SIG-M5 (cell line): ENCODE measurements around the gene TSPAN5.
"Not testable (repeated sequence)": the region's sequence is repeated elsewhere in the genome, so short reads cannot be mapped to it uniquely, and the experiment has no call there.

ENCODE experiments used
- DNase-seq: peaks from one replicate; lab custom pipeline; 2025; lab: John Stamatoyannopoulos, UW

The TSPAN5 gene

GRCh38 chr4:98658287-98659105 is at the start of gene TSPAN5:
Gene TSPAN5 (minus strand): TSS chr4:98658611.
- no peak for DNase-seq

- no peak for DNase-seq
These were observed 48.5 kb upstream of the TSPAN5 start for GRCh38 chr4:98706935-98707334.

GRCh38 chr4:98706200-98706813 is 47.9 kb upstream of the TSPAN5 start:
- no peak for DNase-seq

- DNase-seq: not testable (repeated sequence)
These were observed 47.2 kb upstream of the TSPAN5 start for GRCh38 chr4:98705586-98705985.

GRCh38 chr4:98700656-98701055 is 42.2 kb upstream of the TSPAN5 start:
- DNase-seq: no peak

GRCh38 chr4:98694076-98694475 is 35.7 kb upstream of the TSPAN5 start:
- DNase-seq: no peak

GRCh38 chr4:98692411-98692810 is 34.0 kb upstream of the TSPAN5 start:
- no peak for DNase-seq

GRCh38 chr4:98691588-98691987 is 33.2 kb upstream of the TSPAN5 start:
- no peak for DNase-seq

DNA sequence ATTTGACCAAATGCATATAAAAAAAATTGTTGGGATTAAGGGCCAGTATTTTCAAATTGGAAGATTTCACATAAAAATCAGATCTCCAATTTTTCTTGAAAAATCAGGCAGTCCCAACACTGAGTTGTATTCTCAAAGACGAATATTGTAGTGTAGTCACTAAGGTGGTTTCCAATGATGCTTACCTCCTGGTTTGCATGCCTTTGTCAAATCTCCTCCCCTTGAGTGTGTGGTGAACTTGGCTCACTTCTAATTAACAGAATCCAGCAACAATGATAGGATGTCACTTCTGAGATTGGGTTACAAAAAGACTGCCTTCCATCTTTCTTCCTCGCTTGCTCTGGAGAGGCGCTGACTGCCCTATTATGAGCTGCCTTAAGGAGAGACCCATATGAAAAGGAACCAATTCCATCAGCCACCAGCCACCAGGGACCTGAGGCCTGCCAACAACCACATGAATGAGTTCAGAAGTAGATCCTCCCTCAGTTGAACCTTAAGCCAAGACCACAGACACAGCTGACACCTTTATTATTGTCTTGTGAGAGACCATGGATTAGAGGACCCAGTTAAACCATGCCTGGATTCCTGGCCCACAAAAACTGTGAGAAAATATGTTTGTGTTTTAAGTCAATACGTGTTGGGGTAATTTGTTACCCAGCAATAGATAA is 31.2 kb upstream of the TSPAN5 start:
- no peak for DNase-seq

DNA sequence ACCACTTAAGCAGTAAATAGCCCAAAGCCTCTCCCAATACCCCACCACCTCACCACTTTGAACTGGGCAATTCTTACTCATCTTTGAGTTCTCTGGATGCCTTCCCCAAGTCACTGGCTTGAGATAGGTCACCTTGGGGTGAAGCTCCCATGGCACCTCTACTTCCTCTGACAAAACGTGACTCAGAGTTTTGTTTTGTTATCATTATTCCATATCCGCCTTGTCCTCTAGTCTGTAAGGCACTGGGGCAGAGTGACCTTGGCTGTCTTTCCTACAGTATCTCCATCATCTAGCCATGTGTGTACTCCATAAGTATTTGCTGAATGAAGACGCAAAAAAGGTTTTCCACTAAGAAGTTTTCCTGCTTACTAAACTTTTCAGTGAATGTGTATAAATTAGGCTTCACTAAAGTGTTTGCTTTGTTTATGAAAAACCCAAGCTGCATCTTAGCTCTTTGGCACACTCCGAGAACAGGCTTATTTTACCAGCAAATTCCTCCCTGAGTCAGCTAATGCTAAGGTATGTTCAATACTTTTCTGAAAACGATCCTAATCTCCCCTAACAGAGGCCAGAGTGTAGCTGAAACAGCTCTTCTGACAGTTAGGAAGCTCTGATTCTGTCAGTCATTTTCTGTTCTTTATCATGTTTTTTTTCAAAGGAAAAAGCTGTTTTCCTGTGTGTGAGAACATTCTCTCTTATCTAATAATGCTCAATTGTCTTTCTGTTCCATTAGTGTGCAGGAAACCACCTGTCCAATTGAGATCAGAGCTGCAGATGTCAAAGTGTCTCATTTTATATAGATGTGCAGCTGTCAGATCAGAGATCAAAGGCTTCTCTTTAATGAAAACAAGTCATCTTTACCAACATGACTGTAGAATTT is 30.2 kb upstream of the TSPAN5 start:
- no peak for DNase-seq

DNA sequence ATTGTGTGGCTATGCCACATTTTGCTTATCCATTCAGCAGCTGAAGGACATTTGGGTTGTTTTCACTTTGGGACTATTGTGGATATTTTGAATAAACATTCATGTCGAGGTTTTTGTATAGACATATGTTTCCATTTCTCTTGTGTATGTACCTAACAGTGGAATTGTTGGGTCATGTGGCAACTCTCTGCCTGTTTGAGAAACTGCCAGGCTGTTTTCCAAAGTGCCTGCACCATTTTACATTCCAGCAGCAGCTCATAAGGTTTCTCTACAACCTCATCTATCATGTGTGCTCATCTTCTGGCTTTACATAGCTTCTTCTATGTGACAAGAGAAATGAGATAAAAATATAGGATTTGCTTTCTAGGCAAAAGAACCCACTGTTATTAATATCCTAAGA is 29.5 kb upstream of the TSPAN5 start:
- DNase-seq: no peak

DNA sequence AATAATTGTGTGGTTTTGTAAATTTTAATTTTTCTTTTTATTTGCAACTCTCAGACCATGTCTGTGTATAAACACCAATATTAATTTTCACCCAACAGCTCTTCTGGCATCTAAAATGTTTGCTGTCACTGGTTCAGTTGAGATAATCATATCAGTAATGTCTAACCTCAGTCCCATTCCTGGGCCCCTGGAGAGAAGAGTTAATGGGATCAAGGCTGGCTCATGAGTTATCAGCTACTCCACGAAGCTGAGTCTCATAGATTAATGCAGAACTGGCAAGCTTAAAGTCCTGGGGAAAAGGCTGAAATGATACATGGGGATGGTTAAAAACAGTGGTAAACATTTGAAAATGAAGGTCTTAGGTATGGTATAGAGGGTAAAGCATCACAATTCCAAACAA is 28.4 kb upstream of the TSPAN5 start:
- DNase-seq: no peak

- no peak for DNase-seq
These were observed 27.8 kb upstream of the TSPAN5 start for GRCh38 chr4:98686043-98686707.

DNA sequence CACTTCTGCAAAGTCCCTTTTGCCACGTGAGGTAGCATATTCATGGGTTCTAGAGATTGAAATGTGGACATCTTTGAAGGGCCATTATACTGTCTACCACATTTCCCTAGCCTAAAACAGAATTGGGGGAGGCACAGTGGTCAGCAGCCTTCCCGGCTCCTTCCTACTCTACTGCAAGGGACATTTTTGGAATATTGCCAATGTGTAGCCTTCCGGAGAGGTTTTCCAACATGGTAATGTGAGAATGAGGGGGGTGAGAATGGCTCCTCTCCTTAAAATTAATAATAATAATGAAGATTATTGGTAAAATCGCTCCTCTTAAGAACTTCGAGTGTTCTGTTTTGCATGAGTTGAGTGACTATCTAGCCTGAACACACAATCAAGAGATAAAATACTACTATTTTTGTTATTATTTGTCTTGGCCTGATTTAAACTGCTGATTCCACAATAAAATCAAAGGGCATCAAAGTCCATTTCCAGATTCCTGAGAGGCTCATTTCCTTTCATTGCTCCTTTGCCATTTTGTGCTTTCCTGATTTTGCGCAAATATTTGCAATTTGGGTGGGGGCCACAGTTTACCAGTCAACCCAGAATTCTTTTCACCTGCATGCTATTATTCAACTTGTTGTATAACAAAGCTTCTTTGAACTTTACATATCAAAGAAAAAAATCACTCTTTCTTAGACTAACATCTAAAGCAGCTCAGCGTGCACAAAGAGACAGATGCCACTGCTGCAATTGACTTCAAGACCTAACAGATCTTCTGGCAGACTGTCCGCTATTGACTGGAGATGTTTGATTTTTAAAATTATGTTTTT is 27.0 kb upstream of the TSPAN5 start:
- no peak for DNase-seq

DNA sequence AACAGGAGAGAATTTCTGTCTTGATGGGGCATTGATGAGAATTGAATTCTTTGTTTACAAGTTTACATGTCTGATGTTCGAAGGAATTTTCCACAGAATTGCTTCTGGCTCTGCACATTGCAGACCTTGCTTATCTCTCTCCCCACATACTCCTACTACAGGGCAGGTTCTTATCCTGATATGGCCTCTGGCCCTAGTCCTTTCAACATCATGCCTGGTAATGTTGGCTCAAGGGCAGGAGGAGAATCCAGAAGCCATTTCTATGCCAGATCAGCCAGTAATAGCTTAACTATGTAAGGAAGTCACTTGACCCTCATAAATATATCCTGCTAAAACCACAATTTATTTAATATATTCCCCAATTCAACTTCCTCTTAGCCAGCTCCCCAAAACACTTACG is 24.3 kb upstream of the TSPAN5 start:
- no peak for DNase-seq

- DNase-seq: no peak
These were observed 22.4 kb upstream of the TSPAN5 start for GRCh38 chr4:98680806-98681205.

- no peak for DNase-seq
These were observed 21.3 kb upstream of the TSPAN5 start for GRCh38 chr4:98679738-98680137.

DNA sequence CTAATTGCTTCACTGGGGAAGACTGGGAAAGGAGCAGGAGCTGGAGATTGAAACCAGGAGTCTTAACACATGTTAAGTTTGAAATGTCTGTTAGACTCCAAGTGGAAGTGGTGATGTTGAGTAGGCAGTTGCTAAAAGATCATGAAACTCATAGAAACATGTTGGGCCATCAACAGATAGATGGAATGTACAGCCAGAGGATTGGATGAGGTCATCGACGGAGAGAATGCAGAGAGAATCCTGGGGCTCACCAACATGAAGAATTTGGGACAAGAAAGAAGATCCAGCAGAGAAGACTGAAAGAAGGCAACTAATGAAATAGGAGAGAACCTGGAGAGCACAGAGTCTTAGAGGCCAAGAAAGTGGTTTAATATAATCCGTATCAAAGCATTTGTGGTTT is 19.4 kb upstream of the TSPAN5 start:
- DNase-seq: no peak

DNA sequence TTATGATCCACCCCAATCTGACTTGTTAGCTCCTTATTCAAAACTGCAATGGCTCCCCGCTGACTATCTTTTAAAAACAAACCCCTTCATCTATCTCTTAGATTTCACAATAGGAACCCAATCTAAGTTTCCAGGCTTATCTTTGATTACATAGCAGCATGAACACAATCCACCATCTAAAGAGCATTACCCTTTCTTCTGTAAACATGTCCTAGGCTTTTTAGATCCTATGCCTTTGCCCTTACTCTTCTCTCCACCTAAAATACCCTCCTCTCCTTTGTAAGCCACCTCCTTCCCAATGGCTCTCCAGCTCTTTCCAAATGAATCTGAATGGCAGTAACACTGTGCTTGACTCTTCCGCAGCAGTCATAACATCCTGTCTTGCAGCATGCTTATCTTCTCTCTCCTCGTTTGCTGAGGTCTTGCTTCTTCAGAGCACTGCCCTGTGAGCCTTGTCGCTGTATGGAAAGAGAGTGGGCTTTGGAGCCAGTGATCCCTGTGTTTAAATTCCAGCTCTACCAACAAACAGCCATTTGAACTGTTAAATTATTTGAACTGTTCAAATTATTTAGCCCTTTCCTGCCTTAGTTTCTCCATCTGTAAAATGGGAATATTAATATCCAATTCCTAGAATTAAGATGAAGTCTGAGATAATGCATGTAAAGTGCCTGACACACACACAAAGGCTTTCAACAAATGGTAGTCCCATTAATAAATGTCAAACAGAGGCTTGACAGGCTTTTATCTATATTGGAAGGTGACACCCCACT is 16.2 kb upstream of the TSPAN5 start:
- DNase-seq: no peak

DNA sequence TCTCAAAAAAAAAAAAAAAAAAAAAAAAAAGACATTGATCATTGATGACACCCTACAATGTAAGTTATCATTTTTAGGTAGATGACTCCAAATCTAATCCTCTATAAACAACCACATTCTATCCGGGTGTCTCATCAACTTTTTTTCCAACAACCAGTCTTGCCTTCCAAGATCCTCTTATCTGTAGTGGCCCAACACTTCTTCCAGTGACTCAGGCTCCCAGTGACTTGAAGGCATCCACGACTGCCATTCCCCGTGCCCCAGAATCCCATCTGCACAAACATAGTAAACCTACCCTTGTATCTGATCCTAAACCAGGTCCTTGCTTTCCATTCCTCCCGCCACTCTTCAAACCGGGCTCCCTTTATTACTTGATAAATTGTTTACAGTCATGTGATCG is 15.6 kb upstream of the TSPAN5 start:
- DNase-seq: no peak
